Mucosa of descending colon (tissue), 3 donors: ENCODE results near the gene MOV10. TPM values are rescaled to one million over a fixed set of nuclear protein-coding genes. Genes with fewer than 3 reads are reported as not detected.

Experiments used
- ATAC-seq: fragments of 200-7000 bp; cut with Tn5 transposase; one replicate; pipeline ENCODE4 v1.9.1; 2020; ENCODE audit warnings: mild to moderate bottlenecking, moderate library complexity
- DNase-seq, 3 donors: peaks; one replicate each; pipeline ENCODE4 v3.0.0-alpha.2; 2020
- H3K36me3 ChIP-seq: fragments of 200-600 bp; one replicate; pipeline ENCODE4 v1.8.0; 2021; ENCODE audit warnings: low read depth, mild to moderate bottlenecking
- H3K4me1 ChIP-seq: fragments of 200-600 bp; one replicate; pipeline ENCODE4 v1.8.0; 2021; ENCODE audit warnings: low read depth, mild to moderate bottlenecking
- H3K4me3 ChIP-seq: fragments of 200-600 bp; one replicate; pipeline ENCODE4 v1.8.0; 2021; ENCODE audit warnings: mild to moderate bottlenecking
- H3K9me3 ChIP-seq: fragments of 200-600 bp; one replicate; pipeline ENCODE4 v1.8.0; 2021; ENCODE audit warnings: mild to moderate bottlenecking
- intact Hi-C, 2 donors: fragments of 100-400 bp; cut with DNase I in 1 of 2; cut with micrococcal nuclease in 1 of 2; formaldehyde crosslinking; loops; one replicate each; pipeline versions ENCODE4 v1.11.0 to v1.11.1; 2022; cut with DNase I, micrococcal nuclease
- total RNA-seq, 3 donors: library from RNA; stranded (reverse); fragmentation: NEBNext Ultra II Directional in 2 of 3; extraction: Animal tissue kit (Norgen Biotek cat#: 25700) in 2 of 3; gene quantifications; one replicate each; pipeline versions ENCODE4 v1.2.1 to v1.2.4, GENCODE V29; 2021 to 2023
- TF ChIP-seq, protein P1 (sequence below): fragments of 200-600 bp; IDR thresholded peaks from one replicate; pipeline ENCODE4 v1.8.0; 2022; ENCODE audit warnings: antibody characterized with exemption, mild to moderate bottlenecking
- donor health status: DM: no; HTN: no; CAD: no; lungs with moderate emphysema.
- donor health status: DM: no; HTN: no; CAD: no.
- donor health status: DM: no; HTN: yes; CAD: no.

The MOV10 gene
- total RNA-seq, 3 donors from 2014 or later, result 66.4 to 85.2 (median 77.6) TPM

DNA sequence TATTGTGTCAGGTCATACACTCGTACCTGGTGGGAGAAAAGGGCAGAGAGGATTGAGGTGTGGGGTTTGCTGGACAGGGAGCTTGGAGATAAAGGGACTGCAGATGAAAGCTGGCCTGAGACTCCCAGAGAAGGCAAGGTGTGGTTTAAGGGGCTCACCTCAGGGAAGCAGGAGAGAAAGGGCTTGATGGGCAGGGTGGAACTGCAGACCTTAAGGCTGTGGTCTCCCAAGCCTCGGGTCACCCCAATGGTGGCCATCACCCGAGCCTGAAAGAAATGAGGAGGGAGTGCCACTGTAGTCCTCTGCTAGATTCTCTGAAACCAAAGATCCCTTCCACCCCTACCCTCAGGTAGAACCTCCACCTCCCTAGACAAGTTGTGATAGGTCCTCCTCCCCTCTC is 36.1 kb downstream of the MOV10 start:
- ATAC-seq, result no peak
- Histone ChIP-seq H3K4me3 (no peak overlapping the region), H3K36me3 (no peaks in the 10 kb centered on the region), H3K9me3 (no peaks in the 10 kb centered on the region), H3K4me1 (peaks cover 21% of the 10 kb centered on the region)
- no peak for DNase-seq
- TF ChIP-seq, protein P1, sequence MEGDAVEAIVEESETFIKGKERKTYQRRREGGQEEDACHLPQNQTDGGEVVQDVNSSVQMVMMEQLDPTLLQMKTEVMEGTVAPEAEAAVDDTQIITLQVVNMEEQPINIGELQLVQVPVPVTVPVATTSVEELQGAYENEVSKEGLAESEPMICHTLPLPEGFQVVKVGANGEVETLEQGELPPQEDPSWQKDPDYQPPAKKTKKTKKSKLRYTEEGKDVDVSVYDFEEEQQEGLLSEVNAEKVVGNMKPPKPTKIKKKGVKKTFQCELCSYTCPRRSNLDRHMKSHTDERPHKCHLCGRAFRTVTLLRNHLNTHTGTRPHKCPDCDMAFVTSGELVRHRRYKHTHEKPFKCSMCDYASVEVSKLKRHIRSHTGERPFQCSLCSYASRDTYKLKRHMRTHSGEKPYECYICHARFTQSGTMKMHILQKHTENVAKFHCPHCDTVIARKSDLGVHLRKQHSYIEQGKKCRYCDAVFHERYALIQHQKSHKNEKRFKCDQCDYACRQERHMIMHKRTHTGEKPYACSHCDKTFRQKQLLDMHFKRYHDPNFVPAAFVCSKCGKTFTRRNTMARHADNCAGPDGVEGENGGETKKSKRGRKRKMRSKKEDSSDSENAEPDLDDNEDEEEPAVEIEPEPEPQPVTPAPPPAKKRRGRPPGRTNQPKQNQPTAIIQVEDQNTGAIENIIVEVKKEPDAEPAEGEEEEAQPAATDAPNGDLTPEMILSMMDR, result no peak
- intact Hi-C loops, result loop anchor here in 1 of 2 donors (10.0 kb wide), 1 partner anchor 334 kb away; no protein-coding TSS in a partner anchor

DNA sequence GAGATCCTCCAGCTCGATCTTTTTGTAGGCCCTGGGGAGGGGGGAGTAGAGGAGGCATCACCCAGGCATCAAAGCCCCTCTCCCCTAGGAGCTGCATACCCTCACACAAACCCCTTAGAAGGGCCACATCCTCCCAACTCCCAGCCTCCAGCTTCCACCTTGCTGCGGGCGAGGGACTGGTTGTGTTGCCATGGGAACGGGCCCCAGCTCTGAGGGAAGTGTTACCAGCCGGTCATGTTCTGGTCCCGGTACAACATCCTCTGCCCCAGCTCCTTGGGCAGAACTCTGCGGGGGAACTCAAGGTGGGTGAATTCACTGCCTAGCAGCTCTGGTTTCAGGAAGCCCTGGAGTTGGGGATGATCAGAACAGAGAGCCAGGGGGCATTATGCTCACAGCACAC is 36.6 kb downstream of the MOV10 start:
- no peaks in the 10 kb centered on the region for H3K9me3 ChIP-seq
- H3K4me1 ChIP-seq, result peaks cover 21% of the 10 kb centered on the region
- intact Hi-C loops, result loop anchor here in 1 of 2 donors (10.0 kb wide), 1 partner anchor 334 kb away; no protein-coding TSS in a partner anchor
- ATAC-seq (no peak), DNase-seq (no peak)
- TF ChIP-seq, protein P1, result no peak
- H3K4me3 ChIP-seq, result no peak overlapping the region
- no peaks in the 10 kb centered on the region for H3K36me3 ChIP-seq

DNA sequence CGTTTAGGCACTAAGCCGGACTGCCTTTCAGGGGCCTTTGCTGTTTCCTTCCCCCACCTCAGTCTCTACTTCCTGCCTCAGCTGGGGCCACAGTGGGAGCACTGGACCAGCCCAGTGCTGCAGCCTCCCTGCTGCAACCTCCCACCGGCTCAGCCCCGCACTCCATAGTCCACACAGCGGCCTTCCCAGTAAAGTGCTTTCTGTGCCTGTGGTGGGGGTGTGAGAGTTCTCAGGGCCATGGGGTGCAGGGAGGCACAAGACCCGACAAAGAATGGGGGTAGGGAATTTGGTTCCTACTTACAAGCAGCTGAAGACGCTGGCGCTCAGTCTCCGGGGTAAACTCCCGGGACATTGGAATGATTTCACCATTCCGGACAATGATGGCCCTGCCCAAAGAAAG is 37.2 kb downstream of the MOV10 start:
- H3K4me3 ChIP-seq, result no peak overlapping the region
- peaks cover 21% of the 10 kb centered on the region for H3K4me1 ChIP-seq
- ATAC-seq, result no peak
- H3K9me3 ChIP-seq, result no peaks in the 10 kb centered on the region
- no peaks in the 10 kb centered on the region for H3K36me3 ChIP-seq
- no peak for DNase-seq
- TF ChIP-seq, protein P1, result no peak
- intact Hi-C loops, result loop anchor here in 1 of 2 donors (10.0 kb wide), 1 partner anchor 333 kb away; no protein-coding TSS in a partner anchor

DNA sequence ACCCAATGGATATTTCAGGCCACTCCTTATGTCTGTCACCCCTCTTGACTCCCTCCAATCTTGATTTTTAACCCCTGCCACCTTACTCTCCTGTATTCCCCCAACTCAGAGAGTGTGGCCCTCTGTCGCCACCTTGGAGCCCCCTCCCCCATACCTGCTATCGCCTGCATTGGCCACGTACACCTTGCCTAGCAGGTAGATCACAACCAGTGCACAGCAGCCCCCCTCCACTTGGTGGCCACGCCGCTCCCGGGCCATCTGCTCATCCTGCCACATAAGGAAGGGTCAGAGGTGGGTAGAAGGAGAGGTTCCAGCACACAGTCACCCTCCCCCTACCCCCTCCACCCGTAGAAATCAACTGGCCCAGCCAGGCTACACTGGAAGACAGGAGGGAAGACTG is 37.7 kb downstream of the MOV10 start:
- Histone ChIP-seq H3K9me3 (no peaks in the 10 kb centered on the region), H3K4me3 (no peak overlapping the region), H3K4me1 (peaks cover 21% of the 10 kb centered on the region), H3K36me3 (no peaks in the 10 kb centered on the region)
- ATAC-seq (no peak), DNase-seq (no peak)
- TF ChIP-seq, protein P1, result no peak
- intact Hi-C loops, result loop anchor here in 1 of 2 donors (10.0 kb wide), 1 partner anchor 333 kb away; no protein-coding TSS in a partner anchor

DNA sequence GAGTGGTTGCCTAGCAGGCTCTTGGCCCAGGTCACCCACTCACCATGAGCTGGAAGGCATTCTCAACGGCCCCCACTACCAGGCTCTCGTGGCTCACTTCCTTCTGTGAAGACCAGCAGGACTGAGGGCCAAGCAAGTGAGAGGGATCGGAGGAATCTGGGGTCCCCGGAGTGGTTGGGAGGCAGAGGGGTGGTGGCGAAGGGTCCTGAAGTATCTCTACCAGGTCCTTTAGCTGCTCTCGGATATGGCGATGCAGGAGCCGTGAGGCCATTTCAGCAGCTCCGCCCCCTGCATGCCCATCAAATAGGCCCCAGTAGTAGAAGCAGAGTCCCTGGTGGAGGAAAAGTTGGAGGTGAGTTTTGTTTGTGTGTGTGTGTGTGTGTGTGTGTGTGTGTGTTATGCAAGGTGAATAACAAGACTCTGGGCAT is 38.3 kb downstream of the MOV10 start:
- intact Hi-C loops, result loop anchor here in 1 of 2 donors (10.0 kb wide), 1 partner anchor 332 kb away; no protein-coding TSS in a partner anchor
- no peak for DNase-seq
- Histone ChIP-seq H3K36me3 (no peaks in the 10 kb centered on the region), H3K4me3 (no peak overlapping the region), H3K4me1 (peaks cover 17% of the 10 kb centered on the region), H3K9me3 (no peaks in the 10 kb centered on the region)
- TF ChIP-seq, protein P1, result no peak
- no peak for ATAC-seq
